A549 (cell line): ENCODE data around the gene SND1. TPM values are rescaled to one million over a fixed set of nuclear protein-coding genes. Genes with fewer than 3 reads are reported as not detected.

ENCODE experiments used
- ATAC-seq, 2 experiments: fragments of 200-7000 bp in 1 of 2; fragments of >200 bp in 1 of 2; cut with Nextera tagmentation in 1 of 2; cut with Tn5 transposase in 1 of 2; 3 replicates each; pipeline versions ENCODE4 v1.8.0 to v1.9.1; 2018 to 2020; ENCODE audit warnings: mild to moderate bottlenecking in 1 of 2, moderate library complexity in 1 of 2
- CTCF ChIA-PET: fragments of 300-600 bp; sonication (Branson Sonifier 250); formaldehyde crosslinking; extraction: SDS; loops from one replicate; lab custom pipeline; 2021; ENCODE audit warnings: antibody characterized with exemption, inconsistent platforms; lab: Yijun Ruan, JAX
- POLR2A ChIA-PET: fragments of 350-600 bp; formaldehyde crosslinking; extraction: SDS; loops from one replicate; lab custom pipeline; 2021; ENCODE audit warnings: antibody characterized with exemption, inconsistent platforms; lab: Yijun Ruan, JAX
- DNase-seq, 2 experiments: peaks; one replicate each; pipeline versions ENCODE4 v3.0.0 to v3.0.0-alpha.2; 2011 to 2016; ENCODE audit warnings: low read depth in 1 of 2, low spot score in 1 of 2
- FAIRE-seq: peaks from 2 replicates; lab custom pipeline; 2011; peaks lifted over from hg19 to GRCh38; lab: Jason Lieb, UNC
- H3K27ac ChIP-seq, 2 experiments: fragments of >200 bp; sonication (Bioruptor Twin); formaldehyde crosslinking; 3 replicates each; pipeline ENCODE4 v1.5.1; 2016 to 2017
- H3K4me1 ChIP-seq: fragments of >200 bp; sonication (Bioruptor Twin); formaldehyde crosslinking; 3 replicates; pipeline ENCODE4 v1.6.1; 2016
- H3K4me2 ChIP-seq: fragments of >200 bp; sonication (Bioruptor Twin); formaldehyde crosslinking; 3 replicates; pipeline ENCODE4 v1.6.1; 2016
- H3K4me3 ChIP-seq: fragments of >200 bp; sonication (Bioruptor Twin); formaldehyde crosslinking; 3 replicates; pipeline ENCODE4 v1.5.1; 2016
- H3K9me3 ChIP-seq: fragments of >200 bp; sonication (Bioruptor Twin); formaldehyde crosslinking; 3 replicates; pipeline ENCODE4 v1.6.1; 2016
- BHLHE40 ChIP-seq: IDR thresholded peaks from 2 replicates; pipeline ENCODE4 v1.6.1; 2012; ENCODE audit warnings: low read depth, low read length, inconsistent platforms
- CBX2 ChIP-seq: fragments of 200-600 bp; sonication (generic); IDR thresholded peaks from 2 replicates; pipeline ENCODE4 v1.6.1; 2016; ENCODE audit warnings: low read depth, mild to moderate bottlenecking, borderline replicate concordance
- CHD2 ChIP-seq: fragments of 150-350 bp; IDR thresholded peaks from 2 replicates; pipeline ENCODE4 v1.6.1; 2014; ENCODE audit warnings: low read length; ENCODE audit not compliant: partially characterized antibody
- CTCF ChIP-seq: fragments of >200 bp; sonication (Bioruptor Twin); formaldehyde crosslinking; IDR thresholded peaks from 3 replicates; pipeline ENCODE4 v1.5.1; 2016
- E2F6 ChIP-seq: IDR thresholded peaks from 2 replicates; pipeline ENCODE4 v1.6.1; 2012; ENCODE audit warnings: low read depth, borderline replicate concordance
- EHF ChIP-seq: fragments of 250-450 bp; sonication (Bioruptor Pico); IDR thresholded peaks from 2 replicates; pipeline ENCODE4 v1.5.0; 2020; ENCODE audit warnings: mild to moderate bottlenecking
- EHMT2 ChIP-seq: fragments of 200-600 bp; sonication (generic); IDR thresholded peaks from 2 replicates; pipeline ENCODE4 v1.6.1; 2016; ENCODE audit warnings: antibody characterized with exemption, low read depth, mild to moderate bottlenecking, moderate library complexity
- EP300 ChIP-seq, 2 experiments: fragments of >200 bp; sonication (Bioruptor Twin); formaldehyde crosslinking; IDR thresholded peaks; 2 replicates in 1 of 2; 3 replicates in 1 of 2; pipeline ENCODE4 v1.6.1; 2016 to 2017
- ESRRA ChIP-seq: fragments of 150-350 bp; IDR thresholded peaks from 2 replicates; pipeline ENCODE4 v1.6.1; 2014; ENCODE audit warnings: mild to moderate bottlenecking, low read length, borderline replicate concordance
- HES2 ChIP-seq: fragments of >200 bp; sonication (Bioruptor Twin); formaldehyde crosslinking; IDR thresholded peaks from 2 replicates; pipeline ENCODE4 v1.6.1; 2016
- HOXA7 ChIP-seq: fragments of 250-450 bp; sonication (Bioruptor Pico); IDR thresholded peaks from 2 replicates; pipeline ENCODE4 v1.5.0; 2020; ENCODE audit warnings: mild to moderate bottlenecking, moderate library complexity
- HOXB5 ChIP-seq: fragments of 250-450 bp; sonication (Bioruptor Pico); IDR thresholded peaks from 2 replicates; pipeline ENCODE4 v1.5.0; 2020; ENCODE audit warnings: mild to moderate bottlenecking, moderate library complexity
- KDM1A ChIP-seq: fragments of 200-600 bp; sonication (generic); IDR thresholded peaks from 2 replicates; pipeline ENCODE4 v1.6.1; 2016; ENCODE audit warnings: low read depth, mild to moderate bottlenecking
- MAZ ChIP-seq: fragments of 150-350 bp; IDR thresholded peaks from 2 replicates; pipeline ENCODE4 v1.6.1; 2014; ENCODE audit warnings: antibody characterized with exemption, low read depth, low read length, borderline replicate concordance
- MYC ChIP-seq: IDR thresholded peaks from 2 replicates; pipeline ENCODE4 v1.6.1; 2012; ENCODE audit warnings: mild to moderate bottlenecking, inconsistent platforms, low read length, improper control_type of control experiment, borderline replicate concordance
- NFE2L2 ChIP-seq: fragments of 150-350 bp; conservative IDR thresholded peaks from 2 replicates; pipeline ENCODE4 v1.6.1; 2014; ENCODE audit warnings: low read length
- NR3C1 ChIP-seq: fragments of >200 bp; sonication (Bioruptor Twin); formaldehyde crosslinking; IDR thresholded peaks from 3 replicates; pipeline ENCODE4 v1.6.1; 2017
- RAD21 ChIP-seq, 2 experiments: fragments of >200 bp in 1 of 2; sonication (Bioruptor Twin) in 1 of 2; formaldehyde crosslinking in 1 of 2; IDR thresholded peaks in 1 of 2; conservative IDR thresholded peaks in 1 of 2; 2 replicates in 1 of 2; 3 replicates in 1 of 2; pipeline ENCODE4 v1.6.1; 2012 to 2018; ENCODE audit warnings: inconsistent platforms in 1 of 2
- RARB ChIP-seq: fragments of 250-450 bp; sonication (Bioruptor Pico); IDR thresholded peaks from 2 replicates; pipeline ENCODE4 v1.8.0; 2021; ENCODE audit warnings: mild to moderate bottlenecking, moderate library complexity
- RCOR1 ChIP-seq: fragments of 150-350 bp; IDR thresholded peaks from 2 replicates; pipeline ENCODE4 v1.6.1; 2014; ENCODE audit warnings: antibody characterized with exemption, low read length, low read depth
- RFX5 ChIP-seq: fragments of 450-650 bp; IDR thresholded peaks from 2 replicates; pipeline ENCODE4 v1.7.1; 2014; ENCODE audit warnings: antibody characterized with exemption, mild to moderate bottlenecking, moderate library complexity
- TFCP2L1 ChIP-seq: fragments of 250-450 bp; sonication (Bioruptor Pico); IDR thresholded peaks from 2 replicates; pipeline ENCODE4 v1.5.0; 2021; ENCODE audit warnings: mild to moderate bottlenecking
- TP53 ChIP-seq: fragments of 250-450 bp; sonication (Bioruptor Pico); IDR thresholded peaks from 2 replicates; pipeline ENCODE4 v1.5.0; 2021; ENCODE audit warnings: mild to moderate bottlenecking, moderate library complexity
- USF2 ChIP-seq: fragments of 450-650 bp; IDR thresholded peaks from 2 replicates; pipeline ENCODE4 v1.6.1; 2014; ENCODE audit warnings: antibody characterized with exemption
- ZSCAN20 ChIP-seq: fragments of 250-450 bp; sonication (Bioruptor Pico); IDR thresholded peaks from 2 replicates; pipeline ENCODE4 v1.8.0; 2022; ENCODE audit warnings: mild to moderate bottlenecking, moderate library complexity
- WGBS: methylation state at CpG from one replicate; pipeline ENCODE4 v1.1.6; 2017; ENCODE audit errors: missing lambda C conversion rate; 5-methylcytosine and 5-hydroxymethylcytosine counted together
- polyA plus RNA-seq, 4 experiments: library from polyadenylated mRNA; depleted of rRNA in 3 of 4; stranded (reverse); fragments of >200 nt; fragmentation: RNase III in 1 of 4; extraction: RNeasy Plus Mini Kit Qiagen cat#74134 plus additional on column Dnase treatment in 1 of 4; gene quantifications; 2 replicates in 3 of 4; 3 replicates in 1 of 4; pipeline ENCODE4 v1.2.3, GENCODE V29; 2011 to 2017

SND1 gene
- polyA plus RNA-seq, 2 of the 4 experiments (the other 2 are of a cell fraction) = 102 to 138 TPM

GRCh38 chr7:128044064-128044463, 392.1 kb downstream of the SND1 start:
- no peak overlapping the region for H3K4me2 ChIP-seq
- peaks cover 6% of the 10 kb centered on the region; the same call in 1 of the 3 replicates for H3K4me1 ChIP-seq
- no peak for FAIRE-seq
- no peak for DNase-seq
- CTCF ChIA-PET = no interaction called here
- no peak overlapping the region for H3K27ac ChIP-seq
- no peak overlapping the region for H3K4me3 ChIP-seq
- WGBS = 90% methylated on average over 5 of the region's 5 CpGs
- no peak for ATAC-seq
- no peaks in the 10 kb centered on the region for H3K9me3 ChIP-seq
- POLR2A ChIA-PET = no interaction called here
- TF ChIP-seq NFE2L2 = no peak
- no peak for TF ChIP-seq ESRRA
- TF ChIP-seq HOXB5 (CRISPR knock-in tag) = no peak

GRCh38 chr7:128045158-128045557, 393.2 kb downstream of the SND1 start:
- CTCF ChIA-PET = interaction anchor here (1.3 to 2.3 kb wide), 5 partner anchors 10 to 165 kb away, joined by 3 to 7 read pairs (median 4); no protein-coding TSS in a partner anchor

GRCh38 chr7:128045766-128046165, 393.8 kb downstream of the SND1 start:
- H3K27ac ChIP-seq = no peak overlapping the region
- WGBS = 97% methylated on average over 1 of the region's 1 CpG
- no peak for TF ChIP-seq EHF (CRISPR knock-in tag)
- TF ChIP-seq, all 56 proteins: peak for 0
- no peak for ATAC-seq
- H3K4me2 ChIP-seq = no peak overlapping the region
- ChIA-PET POLR2A (no interaction called here), CTCF (interaction anchor here (1.3 to 2.3 kb wide), 5 partner anchors 10 to 164 kb away, joined by 3 to 7 read pairs (median 4); no protein-coding TSS in a partner anchor)
- peaks cover 6% of the 10 kb centered on the region; the same call in 1 of the 3 replicates for H3K4me1 ChIP-seq
- no peak for FAIRE-seq
- no peaks in the 10 kb centered on the region for H3K9me3 ChIP-seq
- H3K4me3 ChIP-seq = no peak overlapping the region
- DNase-seq = no peak

More at GRCh38 chr7:128045158-128045557, 393.2 kb downstream of the SND1 start:
- ATAC-seq (0 out of 6 replicates have a peak, but pooled peaks of 1 of the 2 experiments have one; percentile 21), DNase-seq (no peak), FAIRE-seq (no peak)
- POLR2A ChIA-PET = no interaction called here
- H3K4me1 ChIP-seq = peaks cover 6% of the 10 kb centered on the region; the same call in 1 of the 3 replicates
- H3K4me3 ChIP-seq = no peak overlapping the region
- no peaks in the 10 kb centered on the region for H3K9me3 ChIP-seq
- no peak overlapping the region for H3K27ac ChIP-seq
- no peak overlapping the region for H3K4me2 ChIP-seq
- no peak for TF ChIP-seq KDM1A
- TF ChIP-seq HOXA7 (CRISPR knock-in tag) = no peak
- TF ChIP-seq RCOR1 = no peak
- TF ChIP-seq RAD21 (conservative IDR thresholded peaks at IDR 0.05 in 1 of 2, IDR thresholded peaks at IDR 0.05 in 1 of 2) = no peak
- TF ChIP-seq TP53 (CRISPR knock-in tag) = no peak
- no peak for TF ChIP-seq CHD2
- TF ChIP-seq USF2 = no peak
- no peak for TF ChIP-seq EP300 (IDR thresholded peaks at IDR 0.05)
- no peak for TF ChIP-seq EHMT2
- TF ChIP-seq TFCP2L1 (CRISPR knock-in tag) = no peak
- no peak for TF ChIP-seq CBX2
- no peak for TF ChIP-seq MYC
- 91% methylated on average over 1 of the region's 1 CpG for WGBS

- no peaks in the 10 kb centered on the region for H3K9me3 ChIP-seq
- H3K4me2 ChIP-seq = no peak overlapping the region
- DNase-seq = no peak
- H3K27ac ChIP-seq = no peak overlapping the region
- no peaks in the 10 kb centered on the region for H3K4me1 ChIP-seq
- FAIRE-seq = no peak
- no peak for ATAC-seq
- no peak overlapping the region for H3K4me3 ChIP-seq
- WGBS = 96% methylated on average over 9 of the region's 9 CpGs
- CTCF ChIA-PET = interaction anchor here (0.6 to 0.9 kb wide), 2 partner anchors 344 to 492 kb away, joined by 3 read pairs; no protein-coding TSS in a partner anchor
- POLR2A ChIA-PET = no interaction called here
- no peak for TF ChIP-seq HES2
- TF ChIP-seq ZSCAN20 (CRISPR knock-in tag) = no peak
- no peak for TF ChIP-seq NR3C1
- TF ChIP-seq E2F6 = no peak
- TF ChIP-seq RFX5 = no peak
- TF ChIP-seq MAZ = no peak
- no peak for TF ChIP-seq CTCF
- no peak for TF ChIP-seq RARB (CRISPR knock-in tag)
- TF ChIP-seq BHLHE40 = no peak
These were observed 400.4 kb downstream of the SND1 start for GRCh38 chr7:128052404-128052803.
